ENCODE data around the gene MAP7.

GRCh38 chr6:136362421-136363356 is 187.5 kb downstream of the MAP7 start:
- TF ChIP-seq POLR2A (IDR thresholded peaks at IDR 0.05) = no peak
- TF ChIP-seq, protein P1, sequence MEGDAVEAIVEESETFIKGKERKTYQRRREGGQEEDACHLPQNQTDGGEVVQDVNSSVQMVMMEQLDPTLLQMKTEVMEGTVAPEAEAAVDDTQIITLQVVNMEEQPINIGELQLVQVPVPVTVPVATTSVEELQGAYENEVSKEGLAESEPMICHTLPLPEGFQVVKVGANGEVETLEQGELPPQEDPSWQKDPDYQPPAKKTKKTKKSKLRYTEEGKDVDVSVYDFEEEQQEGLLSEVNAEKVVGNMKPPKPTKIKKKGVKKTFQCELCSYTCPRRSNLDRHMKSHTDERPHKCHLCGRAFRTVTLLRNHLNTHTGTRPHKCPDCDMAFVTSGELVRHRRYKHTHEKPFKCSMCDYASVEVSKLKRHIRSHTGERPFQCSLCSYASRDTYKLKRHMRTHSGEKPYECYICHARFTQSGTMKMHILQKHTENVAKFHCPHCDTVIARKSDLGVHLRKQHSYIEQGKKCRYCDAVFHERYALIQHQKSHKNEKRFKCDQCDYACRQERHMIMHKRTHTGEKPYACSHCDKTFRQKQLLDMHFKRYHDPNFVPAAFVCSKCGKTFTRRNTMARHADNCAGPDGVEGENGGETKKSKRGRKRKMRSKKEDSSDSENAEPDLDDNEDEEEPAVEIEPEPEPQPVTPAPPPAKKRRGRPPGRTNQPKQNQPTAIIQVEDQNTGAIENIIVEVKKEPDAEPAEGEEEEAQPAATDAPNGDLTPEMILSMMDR (IDR thresholded peaks at IDR 0.05 in 8 of 11, conservative IDR thresholded peaks at IDR 0.05 in 3 of 11) = no peak
